Effector memory CD4-positive, alpha-beta T cell (primary cell): Measurements from ENCODE around the gene BMPR1A.

ENCODE experiments used
- DNase-seq, 3 donors: peaks; one replicate each; pipeline ENCODE4 v3.0.0-alpha.2; 2020
- H3K27ac ChIP-seq: 2 replicates; pipeline ENCODE4 v1.7.0; 2013; ENCODE audit warnings: mild to moderate bottlenecking, low read length, moderate library complexity; ENCODE audit not compliant: insufficient read depth, poor library complexity, severe bottlenecking
- H3K27me3 ChIP-seq: replicated peaks from 2 replicates; pipeline ENCODE4 v1.7.0; 2013; ENCODE audit warnings: mild to moderate bottlenecking, low read length; ENCODE audit not compliant: insufficient read depth, control insufficient read depth, poor library complexity, severe bottlenecking
- H3K36me3 ChIP-seq: 2 replicates; pipeline ENCODE4 v1.7.0; 2013; ENCODE audit warnings: mild to moderate bottlenecking, low read length, moderate library complexity; ENCODE audit not compliant: control insufficient read depth, insufficient read depth
- H3K4me1 ChIP-seq: 2 replicates; pipeline ENCODE4 v1.7.0; 2013; ENCODE audit warnings: low read length, mild to moderate bottlenecking; ENCODE audit not compliant: control insufficient read depth, insufficient read depth, poor library complexity, severe bottlenecking
- H3K4me3 ChIP-seq: 2 replicates; pipeline ENCODE4 v1.7.0; 2013; ENCODE audit warnings: low read length, low read depth, mild to moderate bottlenecking; ENCODE audit not compliant: insufficient read depth, poor library complexity, severe bottlenecking
- H3K9me3 ChIP-seq: 2 replicates; pipeline ENCODE4 v1.7.0; 2013; ENCODE audit warnings: mild to moderate bottlenecking, low read length, moderate library complexity; ENCODE audit not compliant: control insufficient read depth

The BMPR1A gene

DNA sequence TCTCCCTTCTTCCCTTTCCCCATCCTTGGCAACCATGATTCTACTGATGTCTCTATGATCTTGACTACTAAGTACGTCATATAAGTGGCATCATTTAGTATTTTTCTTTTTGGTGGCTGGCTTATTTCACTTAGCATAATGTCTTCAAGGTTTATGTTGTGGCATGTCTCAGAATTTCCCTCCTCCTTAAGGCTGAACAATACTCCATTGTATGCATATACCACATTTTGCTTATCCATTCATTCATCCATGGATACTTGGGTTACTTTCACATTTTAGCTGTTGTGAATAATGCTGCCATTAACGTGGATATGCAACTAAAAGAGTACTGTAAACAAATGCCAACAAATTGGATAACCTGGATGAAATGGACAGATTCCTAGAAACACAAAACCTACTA lies 60.8 kb downstream of the BMPR1A start:
- Histone ChIP-seq H3K4me3 (no peak overlapping the region), H3K9me3 (no peaks in the 10 kb centered on the region), H3K27ac (no peak overlapping the region), H3K27me3 (no peaks in the 10 kb centered on the region), H3K4me1 (no peaks in the 10 kb centered on the region), H3K36me3 (no peaks in the 10 kb centered on the region)
- no peak for DNase-seq

DNA sequence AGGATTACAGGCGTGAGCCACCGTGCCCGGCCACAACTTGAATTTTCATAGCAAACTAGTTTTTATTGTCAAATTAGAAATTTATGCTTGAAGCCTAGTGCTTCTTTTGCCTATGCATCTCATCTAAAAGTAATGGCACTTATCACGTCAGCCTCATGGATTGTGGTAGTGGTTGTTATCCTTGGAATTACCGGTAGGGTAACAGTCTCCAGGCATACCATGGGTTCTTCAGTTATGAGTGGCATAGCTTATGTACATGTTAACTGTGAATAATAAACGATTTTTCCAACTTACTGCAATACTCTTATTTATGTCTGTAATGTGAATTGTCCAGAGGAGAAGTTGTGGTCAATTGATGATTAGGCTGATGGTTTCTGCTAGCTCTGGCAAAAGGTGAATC lies 63.1 kb downstream of the BMPR1A start:
- Histone ChIP-seq H3K27ac (no peak overlapping the region), H3K9me3 (no peaks in the 10 kb centered on the region), H3K27me3 (no peaks in the 10 kb centered on the region), H3K36me3 (no peaks in the 10 kb centered on the region), H3K4me3 (no peak overlapping the region), H3K4me1 (no peaks in the 10 kb centered on the region)
- no peak for DNase-seq

DNA sequence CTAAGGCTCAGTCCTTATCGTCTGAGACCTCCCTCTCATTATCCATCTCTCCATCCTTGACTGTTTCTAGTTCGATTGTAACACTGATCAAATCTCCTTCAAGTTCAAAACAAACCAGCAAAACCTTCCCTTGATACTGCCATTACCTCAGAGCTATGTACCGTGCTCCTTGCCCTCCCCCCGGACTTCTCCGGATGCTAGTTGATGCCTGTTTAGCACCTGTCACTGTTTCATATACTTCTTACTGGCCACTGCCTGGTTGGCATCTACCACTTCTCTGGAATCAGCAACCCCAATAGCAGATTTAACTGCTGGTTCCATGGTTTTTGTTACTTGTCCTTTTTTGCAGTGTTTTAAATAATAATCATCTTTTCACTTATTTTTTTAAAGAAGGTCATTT lies 64.1 kb downstream of the BMPR1A start:
- Histone ChIP-seq H3K9me3 (no peaks in the 10 kb centered on the region), H3K4me1 (no peaks in the 10 kb centered on the region), H3K4me3 (no peak overlapping the region), H3K36me3 (no peaks in the 10 kb centered on the region), H3K27ac (no peak overlapping the region), H3K27me3 (no peaks in the 10 kb centered on the region)
- DNase-seq, result no peak

DNA sequence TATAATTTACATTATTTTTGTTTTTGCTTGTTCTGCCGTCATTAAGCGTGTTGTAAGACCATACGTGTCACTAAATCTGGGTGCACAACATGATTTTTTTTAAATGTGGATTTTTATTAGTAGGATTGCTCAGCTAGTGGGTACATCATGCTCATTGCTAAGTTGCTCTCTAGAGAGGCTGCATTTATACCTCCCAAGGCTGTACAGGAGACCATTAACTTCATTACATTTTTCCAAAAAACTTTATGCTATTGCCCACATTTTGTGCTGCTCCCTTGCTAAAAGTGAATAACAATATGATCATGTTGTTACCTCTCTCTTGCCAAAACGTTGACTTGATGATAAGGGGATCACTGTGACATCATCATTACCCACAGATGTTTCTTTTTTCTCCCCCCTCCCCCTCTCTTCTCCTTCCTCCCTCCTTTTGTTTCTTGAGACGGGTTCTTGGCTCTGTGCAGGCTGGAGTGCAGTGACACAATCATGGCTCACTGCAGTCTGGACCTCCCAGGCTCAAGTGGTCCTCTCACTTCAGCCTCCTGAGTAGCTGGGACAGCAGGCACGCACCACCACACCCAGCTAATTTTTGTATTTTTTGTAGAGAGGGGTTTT lies 65.1 kb downstream of the BMPR1A start:
- DNase-seq, result no peak

DNA sequence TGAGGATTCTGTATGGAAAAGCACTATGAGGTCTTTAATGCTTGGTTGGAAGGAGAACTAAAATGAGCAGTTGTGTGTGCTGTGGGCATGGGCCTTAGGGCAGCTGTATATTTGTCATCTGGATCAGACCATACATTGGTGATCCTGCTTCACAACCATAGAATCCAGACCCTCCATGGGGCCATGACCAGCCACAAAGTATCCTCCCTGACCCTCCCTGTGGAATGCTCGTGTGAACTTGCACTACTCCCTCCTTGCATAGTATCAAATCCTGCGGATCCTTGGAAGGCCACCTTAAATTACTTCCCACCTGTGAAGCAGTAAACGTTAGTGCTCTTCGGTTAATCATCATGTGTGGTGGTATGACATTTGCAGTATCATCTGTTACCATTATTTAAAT lies 67.1 kb downstream of the BMPR1A start:
- H3K9me3 ChIP-seq, result no peaks in the 10 kb centered on the region
- no peak for DNase-seq
- no peak overlapping the region for H3K27ac ChIP-seq
- no peaks in the 10 kb centered on the region for H3K4me1 ChIP-seq
- H3K4me3 ChIP-seq, result no peak overlapping the region
- no peaks in the 10 kb centered on the region for H3K36me3 ChIP-seq
- H3K27me3 ChIP-seq, result no peaks in the 10 kb centered on the region

More for the DNA sequence above, 65.1 kb downstream of the BMPR1A start:
- no peaks in the 10 kb centered on the region for H3K36me3 ChIP-seq
- H3K27ac ChIP-seq, result no peak overlapping the region
- no peaks in the 10 kb centered on the region for H3K9me3 ChIP-seq
- H3K27me3 ChIP-seq, result no peaks in the 10 kb centered on the region
- H3K4me3 ChIP-seq, result no peak overlapping the region
- no peaks in the 10 kb centered on the region for H3K4me1 ChIP-seq

DNA sequence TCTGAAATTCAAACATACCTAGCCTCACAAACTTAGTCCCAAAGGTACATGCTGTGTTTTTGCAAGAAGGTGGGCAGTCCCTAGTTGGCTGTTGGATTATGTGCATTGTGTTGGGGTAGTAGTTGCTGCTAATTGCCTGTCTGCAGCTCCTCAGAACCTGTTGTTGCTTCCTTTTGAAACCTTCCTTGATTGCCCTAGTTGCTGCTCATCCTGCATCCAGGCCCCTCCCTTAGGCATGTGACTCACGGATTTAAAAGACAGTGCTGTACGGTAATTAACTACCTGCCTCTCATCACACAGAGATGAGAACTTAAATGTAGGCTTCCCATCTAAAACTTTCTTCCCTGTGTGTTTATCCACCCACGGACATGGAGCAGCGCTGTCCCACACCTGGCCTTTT lies 67.7 kb downstream of the BMPR1A start:
- Histone ChIP-seq H3K9me3 (no peaks in the 10 kb centered on the region), H3K4me1 (no peaks in the 10 kb centered on the region), H3K27ac (no peak overlapping the region), H3K36me3 (no peaks in the 10 kb centered on the region), H3K4me3 (no peak overlapping the region), H3K27me3 (no peaks in the 10 kb centered on the region)
- no peak for DNase-seq

DNA sequence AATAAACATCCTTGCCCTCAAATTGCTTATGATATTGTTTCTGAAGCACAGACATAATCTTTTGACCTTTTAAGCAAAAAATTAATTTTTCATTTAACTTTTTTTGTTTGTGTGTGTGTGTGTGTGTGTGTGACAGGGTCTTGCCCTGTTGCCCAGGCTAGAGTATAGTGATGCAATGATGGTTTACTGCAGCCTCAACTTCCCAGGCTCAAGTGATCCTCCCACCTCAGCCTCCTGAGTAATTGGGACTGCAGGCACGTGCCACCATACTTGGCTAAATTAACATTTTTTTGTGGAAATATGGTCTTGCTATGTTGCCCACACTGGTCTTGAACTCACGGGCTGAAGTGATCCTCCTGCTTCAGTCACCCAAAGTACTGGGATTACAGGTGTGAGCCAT lies 68.9 kb downstream of the BMPR1A start:
- Histone ChIP-seq H3K36me3 (no peaks in the 10 kb centered on the region), H3K27me3 (no peaks in the 10 kb centered on the region), H3K27ac (no peak overlapping the region), H3K9me3 (no peaks in the 10 kb centered on the region), H3K4me3 (no peak overlapping the region), H3K4me1 (no peaks in the 10 kb centered on the region)
- DNase-seq, result no peak

DNA sequence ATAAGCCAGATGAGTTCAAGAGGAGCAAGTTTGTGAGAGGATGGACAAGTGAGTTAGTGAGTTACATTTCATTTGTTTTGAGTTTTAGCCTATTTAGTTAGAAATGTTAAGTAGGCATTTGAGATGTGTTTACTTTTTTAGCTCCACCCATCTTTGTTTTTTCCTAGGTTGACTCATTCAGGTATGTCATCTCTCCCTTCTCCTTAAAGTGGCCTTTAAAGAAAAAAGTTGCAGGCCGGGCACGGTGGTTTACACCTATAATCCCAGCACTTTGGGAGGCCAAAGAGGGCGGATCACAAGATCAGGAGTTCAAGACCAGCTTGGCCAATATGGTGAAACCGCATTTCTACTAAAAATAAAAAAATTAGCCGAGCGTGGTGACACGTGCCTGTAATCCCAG lies 71.2 kb downstream of the BMPR1A start:
- Histone ChIP-seq H3K4me1 (no peaks in the 10 kb centered on the region), H3K36me3 (no peaks in the 10 kb centered on the region), H3K4me3 (no peak overlapping the region), H3K27me3 (no peaks in the 10 kb centered on the region), H3K27ac (no peak overlapping the region), H3K9me3 (no peaks in the 10 kb centered on the region)
- no peak for DNase-seq

DNA sequence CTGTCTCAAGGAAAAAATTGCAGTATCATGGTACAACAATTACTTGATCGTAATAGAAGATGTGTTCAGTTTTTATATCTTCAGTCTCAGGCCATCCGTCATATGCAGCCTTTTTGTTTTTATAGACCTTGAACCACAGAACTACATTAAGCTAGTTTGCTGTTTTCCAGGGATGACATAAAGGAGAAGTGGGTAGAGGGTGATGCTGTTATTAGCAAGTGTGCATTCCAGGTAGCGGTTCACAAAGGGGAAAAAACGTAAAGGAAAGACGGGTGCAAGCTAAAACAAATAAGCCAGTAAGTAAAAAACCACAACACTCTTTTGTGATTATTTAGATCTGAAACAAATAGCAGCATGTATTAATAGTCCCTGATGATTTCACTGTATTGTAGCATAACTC lies 71.7 kb downstream of the BMPR1A start:
- Histone ChIP-seq H3K27ac (no peak overlapping the region), H3K36me3 (no peaks in the 10 kb centered on the region), H3K9me3 (no peaks in the 10 kb centered on the region), H3K4me3 (no peak overlapping the region), H3K4me1 (no peaks in the 10 kb centered on the region), H3K27me3 (no peaks in the 10 kb centered on the region)
- DNase-seq, result no peak

DNA sequence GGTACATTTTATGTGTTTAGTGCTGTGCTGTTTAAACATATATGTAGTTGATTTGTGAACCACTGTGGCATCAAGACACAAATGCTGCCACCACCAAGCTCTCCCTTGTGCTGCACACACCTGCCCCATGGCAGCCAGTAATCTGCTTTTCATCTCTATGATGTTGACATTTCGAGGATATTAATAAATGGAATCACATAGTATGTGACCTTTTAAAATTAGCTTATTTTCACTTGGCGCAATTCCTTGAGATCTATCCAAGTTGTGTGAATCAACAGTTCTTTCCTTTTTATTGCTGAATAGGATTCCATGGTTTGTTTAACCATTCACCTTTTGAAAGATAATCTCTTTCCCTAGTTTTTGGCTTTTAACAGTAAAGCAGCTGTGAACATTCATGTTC lies 73.1 kb downstream of the BMPR1A start:
- H3K9me3 ChIP-seq, result no peaks in the 10 kb centered on the region
- H3K4me3 ChIP-seq, result no peak overlapping the region
- no peaks in the 10 kb centered on the region for H3K4me1 ChIP-seq
- no peak for DNase-seq
- no peaks in the 10 kb centered on the region for H3K27me3 ChIP-seq
- H3K27ac ChIP-seq, result no peak overlapping the region
- H3K36me3 ChIP-seq, result no peaks in the 10 kb centered on the region
